Thyroid gland (tissue), 4 donors: ENCODE measurements around the gene KRTAP5-2. TPM values are rescaled to one million over a fixed set of nuclear protein-coding genes. Genes with fewer than 3 reads are reported as not detected.

Experiments used
- DNase-seq, 2 donors: peaks; one replicate each; pipeline ENCODE4 v3.0.0-alpha.2; 2019
- H3K27ac ChIP-seq, 3 donors: fragments of 200-600 bp; sonication (generic); 1 replicate in 2 of 3; 2 replicates in 1 of 3; pipeline ENCODE4 v1.5.1; 2016 to 2019; ENCODE audit warnings: mild to moderate bottlenecking in 1 of 3, moderate library complexity in 1 of 3
- H3K27me3 ChIP-seq: fragments of 200-600 bp; sonication (generic); one replicate; pipeline ENCODE4 v1.5.1; 2019
- H3K36me3 ChIP-seq, 2 donors: fragments of 200-600 bp; sonication (generic); one replicate each; pipeline ENCODE4 v1.5.1; 2016 to 2019
- H3K4me1 ChIP-seq, 2 donors: fragments of 200-600 bp; sonication (generic); one replicate each; pipeline ENCODE4 v1.5.1; 2017 to 2019
- H3K4me3 ChIP-seq, 3 donors: fragments of 200-600 bp; sonication (generic); replicated peaks in 1 of 3; 1 replicate in 2 of 3; 2 replicates in 1 of 3; pipeline ENCODE4 v1.5.1; 2016; ENCODE audit warnings: mild to moderate bottlenecking in 1 of 3
- H3K9me3 ChIP-seq: fragments of 200-600 bp; sonication (generic); one replicate; pipeline ENCODE4 v1.5.1; 2017
- CTCF ChIP-seq, 6 experiments: fragments of 200-600 bp in 3 of 6; fragments of 450-650 bp in 3 of 6; sonication (generic) in 3 of 6; IDR thresholded peaks; one replicate each; pipeline ENCODE4 v1.5.1; 2016 to 2019; ENCODE audit warnings: antibody characterized with exemption in 6 of 6, mild to moderate bottlenecking in 2 of 6, inconsistent platforms in 1 of 6, moderate library complexity in 1 of 6
- POLR2A ChIP-seq, 2 donors: fragments of 450-650 bp; IDR thresholded peaks; one replicate each; pipeline ENCODE4 v1.6.1; 2017; ENCODE audit warnings: antibody characterized with exemption in 2 of 2, mild to moderate bottlenecking in 2 of 2, moderate library complexity in 1 of 2
- WGBS, 2 donors: methylation state at CpG; one replicate each; pipeline ENCODE4 v1.1.5; 2017; 5-methylcytosine and 5-hydroxymethylcytosine counted together
- intact Hi-C: fragments of 100-400 bp; cut with DNase I; formaldehyde crosslinking; loops from one replicate; pipeline ENCODE4 v1.15.1; 2023
- total RNA-seq, 4 donors: library from RNA; depleted of rRNA; stranded (reverse); fragments of >200 nt; gene quantifications; one replicate each; pipeline ENCODE4 v1.2.3, GENCODE V29; 2016

The KRTAP5-2 gene
- total RNA-seq, 4 donors from 2014 or later, result not detected

- no peak for DNase-seq
- Histone ChIP-seq H3K4me3 (no peak overlapping the region), H3K9me3 (no peaks in the 10 kb centered on the region), H3K4me1 (peaks cover 7 to 19% of the 10 kb centered on the region in 2 donors), H3K36me3 (peaks cover 5 to 9% of the 10 kb centered on the region in 2 donors), H3K27ac (no peak overlapping the region), H3K27me3 (no peaks in the 10 kb centered on the region)
- 95 to 96% methylated on average over 9 to 12 of the region's 17 CpGs for WGBS, 2 donors
- intact Hi-C loops, result no loop called here
- TF ChIP-seq POLR2A (IDR thresholded peaks at IDR 0.05) (no peak), CTCF (IDR thresholded peaks at IDR 0.05) (no peak)
These were observed 36.8 kb downstream of the KRTAP5-2 start for GRCh38 chr11:1561266-1561665.

GRCh38 chr11:1560649-1561251 lies 37.3 kb downstream of the KRTAP5-2 start:
- H3K27ac ChIP-seq, result no peak overlapping the region
- H3K4me1 ChIP-seq, result peaks cover 7 to 19% of the 10 kb centered on the region in 2 donors
- H3K27me3 ChIP-seq, result no peaks in the 10 kb centered on the region
- H3K36me3 ChIP-seq, result peaks cover 5 to 9% of the 10 kb centered on the region in 2 donors
- intact Hi-C loops, result no loop called here
- TF ChIP-seq POLR2A (IDR thresholded peaks at IDR 0.05) (no peak), CTCF (IDR thresholded peaks at IDR 0.05) (no peak)
- WGBS, 2 donors, result 85 to 88% methylated on average over 7 to 8 of the region's 8 CpGs
- no peak for DNase-seq
- no peak overlapping the region for H3K4me3 ChIP-seq
- no peaks in the 10 kb centered on the region for H3K9me3 ChIP-seq

- no peak overlapping the region for H3K4me3 ChIP-seq
- peak overlapping the region in 1 of 3 donors; percentile 55 for H3K27ac ChIP-seq
- no peaks in the 10 kb centered on the region for H3K27me3 ChIP-seq
- peaks cover 5 to 9% of the 10 kb centered on the region in 2 donors for H3K36me3 ChIP-seq
- no peak for DNase-seq
- no peaks in the 10 kb centered on the region for H3K9me3 ChIP-seq
- H3K4me1 ChIP-seq, result peaks cover 7 to 21% of the 10 kb centered on the region in 2 donors
- TF ChIP-seq POLR2A (IDR thresholded peaks at IDR 0.05) (no peak), CTCF (IDR thresholded peaks at IDR 0.05) (no peak)
- 75 to 85% methylated on average over 8 to 10 of the region's 15 CpGs for whole genome bisulfite sequencing, 2 donors
- intact Hi-C loops, result no loop called here
These were observed 38.0 kb downstream of the KRTAP5-2 start for GRCh38 chr11:1560002-1560648.

GRCh38 chr11:1559111-1559951 lies 38.8 kb downstream of the KRTAP5-2 start:
- peak; percentile 79 to 84 for DNase-seq
- TF ChIP-seq CTCF (IDR thresholded peaks at IDR 0.05) (peak in 1 of 6 experiments; percentile 5), POLR2A (IDR thresholded peaks at IDR 0.05) (no peak)
- Histone ChIP-seq H3K4me1 (peaks cover 9 to 29% of the 10 kb centered on the region in 2 donors), H3K27me3 (no peaks in the 10 kb centered on the region), H3K36me3 (peaks cover 5 to 9% of the 10 kb centered on the region in 2 donors), H3K27ac (peak overlapping the region in 2 of 3 donors; percentile 23 to 55), H3K9me3 (no peaks in the 10 kb centered on the region), H3K4me3 (no peak overlapping the region)
- intact Hi-C loops, result no loop called here
- WGBS, 2 donors, result 57 to 70% methylated on average over 11 to 16 of the region's 29 CpGs
